NCI-H1417 treated with DMSO at 0.1 percent for 48 hours (cell line): ENCODE measurements around the gene DKK2.

Source experiments
- DNase-seq: peaks from one replicate; lab custom pipeline; 2025; lab: John Stamatoyannopoulos, UW

DKK2 gene

GRCh38 chr4:107035819-107036583 lies at the start of gene DKK2:
TSS of gene DKK2 (minus strand) at chr4:107036313. CDS start at chr4:107035591, 722 bp downstream.
- no peak for DNase-seq

- DNase-seq: no peak
These were observed 41.1 kb upstream of the DKK2 start for GRCh38 chr4:107077192-107077591.

GRCh38 chr4:107072836-107073736 lies 37.0 kb upstream of the DKK2 start:
- DNase-seq: no peak

GRCh38 chr4:107071108-107071507 lies 35.0 kb upstream of the DKK2 start:
- no peak for DNase-seq

GRCh38 chr4:107069049-107069448 lies 32.9 kb upstream of the DKK2 start:
- DNase-seq: no peak

GRCh38 chr4:107068116-107068515 lies 32.0 kb upstream of the DKK2 start:
- no peak for DNase-seq

GRCh38 chr4:107066621-107067020 lies 30.5 kb upstream of the DKK2 start:
- no peak for DNase-seq

GRCh38 chr4:107065201-107065600 lies 29.1 kb upstream of the DKK2 start:
- no peak for DNase-seq

- DNase-seq: no peak
These were observed 24.3 kb upstream of the DKK2 start for GRCh38 chr4:107060388-107060787.

- DNase-seq: no peak
These were observed 22.7 kb upstream of the DKK2 start for GRCh38 chr4:107058828-107059227.

- no peak for DNase-seq
These were observed 14.5 kb upstream of the DKK2 start for GRCh38 chr4:107050525-107051135.

- no peak for DNase-seq
These were observed 10.1 kb upstream of the DKK2 start for GRCh38 chr4:107046261-107046660.

- no peak for DNase-seq
These were observed 8.1 kb upstream of the DKK2 start for GRCh38 chr4:107044170-107044569.

- DNase-seq: no peak
These were observed 1.1 kb upstream of the DKK2 start for GRCh38 chr4:107037199-107037584.

- DNase-seq: no peak
These were observed 578 bp upstream of the DKK2 start for GRCh38 chr4:107036584-107037198.

GRCh38 chr4:107034996-107035818 lies 906 bp downstream of the DKK2 start:
- DNase-seq: no peak

- DNase-seq: no peak
These were observed 1.8 kb downstream of the DKK2 start for GRCh38 chr4:107034091-107034995.

- no peak for DNase-seq
These were observed 8.7 kb downstream of the DKK2 start for GRCh38 chr4:107027379-107027778.

- DNase-seq: no peak
These were observed 17.8 kb downstream of the DKK2 start for GRCh38 chr4:107018344-107018735.
